Gastrocnemius medialis (tissue), 4 donors: ENCODE measurements around the gene CEP112. TPM values are rescaled to one million over a fixed set of nuclear protein-coding genes. Genes with fewer than 3 reads are reported as not detected.

Experiments used
- ATAC-seq, 2 donors: fragments of 150-250 bp; one replicate each; pipeline ENCODE4 v1.9.1; 2016
- DNase-seq, 2 donors: peaks; one replicate each; pipeline ENCODE4 v3.0.0-alpha.2; 2019
- H3K27ac ChIP-seq, 4 donors: fragments of 200-600 bp; sonication (generic); 1 replicate in 1 of 4; 2 replicates in 3 of 4; pipeline ENCODE4 v1.5.1; 2016 to 2018; ENCODE audit warnings: mild to moderate bottlenecking in 2 of 4, moderate library complexity in 1 of 4
- H3K27me3 ChIP-seq, 3 donors: fragments of 200-600 bp; sonication (generic) in 2 of 3; 1 replicate in 1 of 3; 2 replicates in 2 of 3; pipeline versions ENCODE4 v1.5.1 to v1.6.0; 2016 to 2019; ENCODE audit warnings: mild to moderate bottlenecking in 1 of 3, moderate library complexity in 1 of 3
- H3K36me3 ChIP-seq, 2 donors: fragments of 200-600 bp; sonication (generic) in 1 of 2; one replicate each; pipeline ENCODE4 v1.5.1; 2017 to 2018
- H3K4me1 ChIP-seq, 2 donors: fragments of 200-600 bp; sonication (generic) in 1 of 2; one replicate each; pipeline ENCODE4 v1.5.1; 2016 to 2017; ENCODE audit warnings: mild to moderate bottlenecking in 2 of 2
- H3K4me3 ChIP-seq, 4 donors: fragments of 200-600 bp; sonication (generic) in 3 of 4; 1 replicate in 1 of 4; 2 replicates in 3 of 4; pipeline ENCODE4 v1.5.1; 2016 to 2019; ENCODE audit warnings: mild to moderate bottlenecking in 2 of 4
- H3K9me3 ChIP-seq, 3 donors: fragments of 200-600 bp; sonication (generic) in 2 of 3; 1 replicate in 1 of 3; 2 replicates in 2 of 3; pipeline ENCODE4 v1.5.1; 2016 to 2019
- CTCF ChIP-seq, 5 experiments: fragments of 450-650 bp in 3 of 5; fragments of 200-600 bp in 2 of 5; sonication (generic) in 2 of 5; IDR thresholded peaks in 4 of 5; conservative IDR thresholded peaks in 1 of 5; 1 replicate in 4 of 5; 2 replicates in 1 of 5; pipeline ENCODE4 v1.5.1; 2016 to 2019; ENCODE audit warnings: antibody characterized with exemption in 5 of 5, mild to moderate bottlenecking in 3 of 5, moderate library complexity in 3 of 5
- POLR2A ChIP-seq, 2 donors: fragments of 450-650 bp; IDR thresholded peaks; one replicate each; pipeline ENCODE4 v1.6.1; 2017; ENCODE audit warnings: antibody characterized with exemption in 2 of 2, mild to moderate bottlenecking in 2 of 2, moderate library complexity in 2 of 2
- in situ Hi-C, 4 donors: fragments of 200-750 bp; cut with MboI; loops; one replicate each; pipeline versions ENCODE4 v1.15.0 to v1.8.0; 2017; ENCODE audit warnings: low sequenced_read_pairs in 4 of 4
- intact Hi-C: fragments of 100-400 bp; cut with DNase I; formaldehyde crosslinking; loops from one replicate; pipeline ENCODE4 v1.15.1; 2023; ENCODE audit warnings: low total_unique reads
- total RNA-seq, 4 donors: library from RNA; depleted of rRNA; stranded (reverse); fragments of >200 nt; gene quantifications; one replicate each; pipeline versions ENCODE4 v1.1.0 to v1.2.3, GENCODE V29; 2016

CEP112 gene
- total RNA-seq, 4 donors from 2014 or later = 6.1 to 8.7 (median 7.1) TPM

GRCh38 chr17:65868881-65869280 lies 323.1 kb downstream of the CEP112 start:
- TF ChIP-seq CTCF (IDR thresholded peaks at IDR 0.05 in 4 of 5, conservative IDR thresholded peaks at IDR 0.05 in 1 of 5) (no peak), POLR2A (IDR thresholded peaks at IDR 0.05) (no peak)
- in situ Hi-C loops (no loop called here), intact Hi-C loops (no loop called here)
- peaks cover 6% of the 10 kb centered on the region in 2 donors for H3K4me1 ChIP-seq
- DNase-seq = no peak
- no peaks in the 10 kb centered on the region for H3K27me3 ChIP-seq
- ATAC-seq = no peak
- no peak overlapping the region for H3K4me3 ChIP-seq
- no peak overlapping the region for H3K27ac ChIP-seq
- H3K9me3 ChIP-seq = no peaks in the 10 kb centered on the region
- no peaks in the 10 kb centered on the region for H3K36me3 ChIP-seq

- intact Hi-C loops (no loop called here), in situ Hi-C loops (no loop called here)
- no peaks in the 10 kb centered on the region for H3K9me3 ChIP-seq
- no peak overlapping the region for H3K4me3 ChIP-seq
- no peaks in the 10 kb centered on the region for H3K27me3 ChIP-seq
- DNase-seq (no peak), ATAC-seq (no peak)
- TF ChIP-seq CTCF (IDR thresholded peaks at IDR 0.05 in 4 of 5, conservative IDR thresholded peaks at IDR 0.05 in 1 of 5) = no peak
- H3K27ac ChIP-seq = no peak overlapping the region
- H3K36me3 ChIP-seq = no peaks in the 10 kb centered on the region
- H3K4me1 ChIP-seq = peaks cover 6% of the 10 kb centered on the region in 2 donors
These were observed 324.9 kb downstream of the CEP112 start for GRCh38 chr17:65867014-65867413.

GRCh38 chr17:65865715-65866425 lies 326.1 kb downstream of the CEP112 start:
- Histone ChIP-seq H3K27ac (no peak overlapping the region), H3K9me3 (no peaks in the 10 kb centered on the region), H3K36me3 (no peaks in the 10 kb centered on the region), H3K27me3 (no peaks in the 10 kb centered on the region), H3K4me1 (peaks cover 6% of the 10 kb centered on the region in 2 donors), H3K4me3 (no peak overlapping the region)
- in situ Hi-C loops = no loop called here
- no peak for ATAC-seq
- TF ChIP-seq CTCF (IDR thresholded peaks at IDR 0.05 in 4 of 5, conservative IDR thresholded peaks at IDR 0.05 in 1 of 5) = no peak
- TF ChIP-seq POLR2A (IDR thresholded peaks at IDR 0.05) = no peak
- intact Hi-C loops = no loop called here
- DNase-seq = no peak

- Histone ChIP-seq H3K27me3 (no peaks in the 10 kb centered on the region), H3K36me3 (no peaks in the 10 kb centered on the region), H3K4me3 (no peak overlapping the region), H3K27ac (no peak overlapping the region), H3K4me1 (peaks cover 6% of the 10 kb centered on the region in 2 donors), H3K9me3 (no peaks in the 10 kb centered on the region)
- DNase-seq = no peak
- in situ Hi-C loops (no loop called here), intact Hi-C loops (no loop called here)
- TF ChIP-seq CTCF (IDR thresholded peaks at IDR 0.05 in 4 of 5, conservative IDR thresholded peaks at IDR 0.05 in 1 of 5) = no peak
- no peak for TF ChIP-seq POLR2A (IDR thresholded peaks at IDR 0.05)
- ATAC-seq = no peak
These were observed 327.5 kb downstream of the CEP112 start for GRCh38 chr17:65864394-65864793.

GRCh38 chr17:65857718-65858117 lies 334.2 kb downstream of the CEP112 start:
- no peak overlapping the region for H3K4me3 ChIP-seq
- intact Hi-C loops = no loop called here
- no peaks in the 10 kb centered on the region for H3K36me3 ChIP-seq
- no peak overlapping the region for H3K27ac ChIP-seq
- TF ChIP-seq POLR2A (IDR thresholded peaks at IDR 0.05) (no peak), CTCF (IDR thresholded peaks at IDR 0.05 in 4 of 5, conservative IDR thresholded peaks at IDR 0.05 in 1 of 5) (no peak)
- H3K9me3 ChIP-seq = no peaks in the 10 kb centered on the region
- no peaks in the 10 kb centered on the region for H3K4me1 ChIP-seq
- ATAC-seq = no peak
- in situ Hi-C loops = no loop called here
- no peaks in the 10 kb centered on the region for H3K27me3 ChIP-seq
- DNase-seq = no peak
